ENCODE results near the gene SHB. TPM values are rescaled to one million over a fixed set of nuclear protein-coding genes. Genes with fewer than 3 reads are reported as not detected.

The SHB gene
- total and polyA plus RNA-seq, 2 of the 13 experiments (the other 11 are each of a cell fraction or from before 2014, with no cell fraction given) = 19.4 to 20.7 TPM

GRCh38 chr9:38059233-38059936 is 9.6 kb downstream of the SHB start (continued):
- TF ChIP-seq, protein P1, sequence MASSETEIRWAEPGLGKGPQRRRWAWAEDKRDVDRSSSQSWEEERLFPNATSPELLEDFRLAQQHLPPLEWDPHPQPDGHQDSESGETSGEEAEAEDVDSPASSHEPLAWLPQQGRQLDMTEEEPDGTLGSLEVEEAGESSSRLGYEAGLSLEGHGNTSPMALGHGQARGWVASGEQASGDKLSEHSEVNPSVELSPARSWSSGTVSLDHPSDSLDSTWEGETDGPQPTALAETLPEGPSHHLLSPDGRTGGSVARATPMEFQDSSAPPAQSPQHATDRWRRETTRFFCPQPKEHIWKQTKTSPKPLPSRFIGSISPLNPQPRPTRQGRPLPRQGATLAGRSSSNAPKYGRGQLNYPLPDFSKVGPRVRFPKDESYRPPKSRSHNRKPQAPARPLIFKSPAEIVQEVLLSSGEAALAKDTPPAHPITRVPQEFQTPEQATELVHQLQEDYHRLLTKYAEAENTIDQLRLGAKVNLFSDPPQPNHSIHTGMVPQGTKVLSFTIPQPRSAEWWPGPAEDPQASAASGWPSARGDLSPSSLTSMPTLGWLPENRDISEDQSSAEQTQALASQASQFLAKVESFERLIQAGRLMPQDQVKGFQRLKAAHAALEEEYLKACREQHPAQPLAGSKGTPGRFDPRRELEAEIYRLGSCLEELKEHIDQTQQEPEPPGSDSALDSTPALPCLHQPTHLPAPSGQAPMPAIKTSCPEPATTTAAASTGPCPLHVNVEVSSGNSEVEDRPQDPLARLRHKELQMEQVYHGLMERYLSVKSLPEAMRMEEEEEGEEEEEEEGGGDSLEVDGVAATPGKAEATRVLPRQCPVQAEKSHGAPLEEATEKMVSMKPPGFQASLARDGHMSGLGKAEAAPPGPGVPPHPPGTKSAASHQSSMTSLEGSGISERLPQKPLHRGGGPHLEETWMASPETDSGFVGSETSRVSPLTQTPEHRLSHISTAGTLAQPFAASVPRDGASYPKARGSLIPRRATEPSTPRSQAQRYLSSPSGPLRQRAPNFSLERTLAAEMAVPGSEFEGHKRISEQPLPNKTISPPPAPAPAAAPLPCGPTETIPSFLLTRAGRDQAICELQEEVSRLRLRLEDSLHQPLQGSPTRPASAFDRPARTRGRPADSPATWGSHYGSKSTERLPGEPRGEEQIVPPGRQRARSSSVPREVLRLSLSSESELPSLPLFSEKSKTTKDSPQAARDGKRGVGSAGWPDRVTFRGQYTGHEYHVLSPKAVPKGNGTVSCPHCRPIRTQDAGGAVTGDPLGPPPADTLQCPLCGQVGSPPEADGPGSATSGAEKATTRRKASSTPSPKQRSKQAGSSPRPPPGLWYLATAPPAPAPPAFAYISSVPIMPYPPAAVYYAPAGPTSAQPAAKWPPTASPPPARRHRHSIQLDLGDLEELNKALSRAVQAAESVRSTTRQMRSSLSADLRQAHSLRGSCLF (CRISPR knock-in tag; IDR thresholded peaks at IDR 0.05; ENCODE audit: borderline replicate concordance) = no peak
- TF ChIP-seq PBX3 (CRISPR knock-in tag; IDR thresholded peaks at IDR 0.05; ENCODE audit: borderline replicate concordance) (no peak), SRY (CRISPR knock-in tag; IDR thresholded peaks at IDR 0.05) (no peak), CBX1 (IDR thresholded peaks at IDR 0.05; ENCODE audit: low read depth) (no peak), ZNF558 (CRISPR knock-in tag; IDR thresholded peaks at IDR 0.05; ENCODE audit: borderline replicate concordance) (no peak), IKZF5 (CRISPR knock-in tag; IDR thresholded peaks at IDR 0.05) (peak; percentile 88), ZNF782 (CRISPR knock-in tag; IDR thresholded peaks at IDR 0.05; ENCODE audit: borderline replicate concordance) (peak; percentile 71; the same call in 1 of the 2 replicates), SRSF9 (IDR thresholded peaks at IDR 0.05; ENCODE audit: borderline replicate concordance, insufficient read depth, low read depth, low read length, poor library complexity, severe bottlenecking) (no peak), PAX8 (CRISPR knock-in tag; IDR thresholded peaks at IDR 0.05; ENCODE audit: borderline replicate concordance) (no peak), PPARG (CRISPR knock-in tag; conservative IDR thresholded peaks at IDR 0.05) (peak; percentile 71; the same call in 1 of the 2 replicates), ZNF468 (CRISPR knock-in tag; IDR thresholded peaks at IDR 0.05) (no peak), ZNF615 (CRISPR knock-in tag; IDR thresholded peaks at IDR 0.05; ENCODE audit: borderline replicate concordance) (no peak), MATR3 (CRISPR knock-in tag; IDR thresholded peaks at IDR 0.05) (no peak), FOXA3 (CRISPR knock-in tag; IDR thresholded peaks at IDR 0.05) (peak; percentile 89)
- TF ChIP-seq, protein P2, sequence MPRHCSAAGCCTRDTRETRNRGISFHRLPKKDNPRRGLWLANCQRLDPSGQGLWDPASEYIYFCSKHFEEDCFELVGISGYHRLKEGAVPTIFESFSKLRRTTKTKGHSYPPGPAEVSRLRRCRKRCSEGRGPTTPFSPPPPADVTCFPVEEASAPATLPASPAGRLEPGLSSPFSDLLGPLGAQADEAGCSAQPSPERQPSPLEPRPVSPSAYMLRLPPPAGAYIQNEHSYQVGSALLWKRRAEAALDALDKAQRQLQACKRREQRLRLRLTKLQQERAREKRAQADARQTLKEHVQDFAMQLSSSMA (CRISPR knock-in tag; IDR thresholded peaks at IDR 0.05) = no peak
- TF ChIP-seq, protein P3, sequence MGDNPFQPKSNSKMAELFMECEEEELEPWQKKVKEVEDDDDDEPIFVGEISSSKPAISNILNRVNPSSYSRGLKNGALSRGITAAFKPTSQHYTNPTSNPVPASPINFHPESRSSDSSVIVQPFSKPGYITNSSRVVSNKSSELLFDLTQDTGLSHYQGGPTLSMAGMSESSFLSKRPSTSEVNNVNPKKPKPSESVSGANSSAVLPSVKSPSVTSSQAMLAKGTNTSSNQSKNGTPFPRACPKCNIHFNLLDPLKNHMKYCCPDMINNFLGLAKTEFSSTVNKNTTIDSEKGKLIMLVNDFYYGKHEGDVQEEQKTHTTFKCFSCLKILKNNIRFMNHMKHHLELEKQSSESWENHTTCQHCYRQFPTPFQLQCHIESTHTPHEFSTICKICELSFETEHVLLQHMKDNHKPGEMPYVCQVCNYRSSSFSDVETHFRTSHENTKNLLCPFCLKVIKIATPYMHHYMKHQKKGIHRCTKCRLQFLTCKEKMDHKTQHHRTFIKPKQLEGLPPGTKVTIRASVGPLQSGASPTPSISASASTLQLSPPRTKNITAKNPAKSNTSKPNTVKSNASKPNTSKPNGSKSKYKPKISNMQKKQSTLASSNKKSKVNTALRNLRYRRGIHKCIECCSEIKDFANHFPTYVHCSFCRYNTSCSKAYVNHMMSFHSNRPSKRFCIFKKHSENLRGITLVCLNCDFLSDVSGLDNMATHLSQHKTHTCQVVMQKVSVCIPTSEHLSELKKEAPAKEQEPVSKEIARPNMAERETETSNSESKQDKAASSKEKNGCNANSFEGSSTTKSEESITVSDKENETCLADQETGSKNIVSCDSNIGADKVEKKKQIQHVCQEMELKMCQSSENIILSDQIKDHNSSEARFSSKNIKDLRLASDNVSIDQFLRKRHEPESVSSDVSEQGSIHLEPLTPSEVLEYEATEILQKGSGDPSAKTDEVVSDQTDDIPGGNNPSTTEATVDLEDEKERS (CRISPR knock-in tag; IDR thresholded peaks at IDR 0.05) = 0 out of 2 replicates have a peak, but pooled peaks have one; percentile 10
- TF ChIP-seq, protein P4, sequence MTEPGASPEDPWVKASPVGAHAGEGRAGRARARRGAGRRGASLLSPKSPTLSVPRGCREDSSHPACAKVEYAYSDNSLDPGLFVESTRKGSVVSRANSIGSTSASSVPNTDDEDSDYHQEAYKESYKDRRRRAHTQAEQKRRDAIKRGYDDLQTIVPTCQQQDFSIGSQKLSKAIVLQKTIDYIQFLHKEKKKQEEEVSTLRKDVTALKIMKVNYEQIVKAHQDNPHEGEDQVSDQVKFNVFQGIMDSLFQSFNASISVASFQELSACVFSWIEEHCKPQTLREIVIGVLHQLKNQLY (CRISPR knock-in tag; IDR thresholded peaks at IDR 0.05) = peak; percentile 91

All from HepG2 (cell line).